ENCODE measurements around the gene CWC27.

GRCh38 chr5:64899838-64900237 lies 131.1 kb downstream of the CWC27 start:
- no peak for TF ChIP-seq CTCF (IDR thresholded peaks at IDR 0.05)
- no peak for TF ChIP-seq POLR2A (IDR thresholded peaks at IDR 0.05)

Measured in testis (tissue), 2 donors.